AG09309 (cell line): ENCODE measurements around the gene PACS2.

Experiments
- DNase-seq: peaks from one replicate; pipeline ENCODE4 v3.0.0-alpha.2; 2010; ENCODE audit warnings: low read depth
- H3K4me3 ChIP-seq: 2 replicates; pipeline ENCODE4 v1.5.1; 2011; ENCODE audit warnings: mild to moderate bottlenecking, low read depth, low read length, moderate library complexity; ENCODE audit not compliant: control insufficient read depth
- TF ChIP-seq, protein P1 (sequence below): IDR thresholded peaks from 2 replicates; pipeline ENCODE4 v1.5.1; 2011; ENCODE audit warnings: mild to moderate bottlenecking, low read depth, low read length, inconsistent platforms; ENCODE audit not compliant: insufficient read depth, control insufficient read depth; ENCODE audit errors: missing control alignments

The PACS2 gene

DNA sequence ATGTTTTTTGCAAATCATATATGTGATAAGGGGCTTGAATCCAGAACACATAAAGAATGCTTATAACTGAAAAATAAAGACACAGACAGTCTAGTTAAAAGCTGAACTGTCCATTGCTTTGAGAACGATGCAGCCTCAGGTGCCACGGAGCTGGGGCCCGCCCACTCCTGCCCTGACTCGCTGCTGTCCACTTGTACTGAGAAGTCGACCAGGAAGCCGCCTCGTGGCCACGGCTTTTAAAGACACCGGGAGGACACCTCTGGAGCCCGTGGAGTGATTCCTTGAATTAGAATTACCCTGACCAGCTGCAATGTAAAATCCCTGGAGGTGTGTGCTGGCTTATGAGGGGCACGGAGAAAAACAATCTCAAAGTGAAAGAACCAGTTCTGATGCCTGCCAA lies 59.8 kb downstream of the PACS2 start:
- no peak for DNase-seq
- TF ChIP-seq, protein P1, sequence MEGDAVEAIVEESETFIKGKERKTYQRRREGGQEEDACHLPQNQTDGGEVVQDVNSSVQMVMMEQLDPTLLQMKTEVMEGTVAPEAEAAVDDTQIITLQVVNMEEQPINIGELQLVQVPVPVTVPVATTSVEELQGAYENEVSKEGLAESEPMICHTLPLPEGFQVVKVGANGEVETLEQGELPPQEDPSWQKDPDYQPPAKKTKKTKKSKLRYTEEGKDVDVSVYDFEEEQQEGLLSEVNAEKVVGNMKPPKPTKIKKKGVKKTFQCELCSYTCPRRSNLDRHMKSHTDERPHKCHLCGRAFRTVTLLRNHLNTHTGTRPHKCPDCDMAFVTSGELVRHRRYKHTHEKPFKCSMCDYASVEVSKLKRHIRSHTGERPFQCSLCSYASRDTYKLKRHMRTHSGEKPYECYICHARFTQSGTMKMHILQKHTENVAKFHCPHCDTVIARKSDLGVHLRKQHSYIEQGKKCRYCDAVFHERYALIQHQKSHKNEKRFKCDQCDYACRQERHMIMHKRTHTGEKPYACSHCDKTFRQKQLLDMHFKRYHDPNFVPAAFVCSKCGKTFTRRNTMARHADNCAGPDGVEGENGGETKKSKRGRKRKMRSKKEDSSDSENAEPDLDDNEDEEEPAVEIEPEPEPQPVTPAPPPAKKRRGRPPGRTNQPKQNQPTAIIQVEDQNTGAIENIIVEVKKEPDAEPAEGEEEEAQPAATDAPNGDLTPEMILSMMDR: no peak

GRCh38 chr14:105375635-105376057 lies 61.1 kb downstream of the PACS2 start:
- no peak overlapping the region for H3K4me3 ChIP-seq
- no peak for DNase-seq
- TF ChIP-seq, protein P1: no peak

More for the DNA sequence above, 59.8 kb downstream of the PACS2 start:
- no peak overlapping the region for H3K4me3 ChIP-seq

DNA sequence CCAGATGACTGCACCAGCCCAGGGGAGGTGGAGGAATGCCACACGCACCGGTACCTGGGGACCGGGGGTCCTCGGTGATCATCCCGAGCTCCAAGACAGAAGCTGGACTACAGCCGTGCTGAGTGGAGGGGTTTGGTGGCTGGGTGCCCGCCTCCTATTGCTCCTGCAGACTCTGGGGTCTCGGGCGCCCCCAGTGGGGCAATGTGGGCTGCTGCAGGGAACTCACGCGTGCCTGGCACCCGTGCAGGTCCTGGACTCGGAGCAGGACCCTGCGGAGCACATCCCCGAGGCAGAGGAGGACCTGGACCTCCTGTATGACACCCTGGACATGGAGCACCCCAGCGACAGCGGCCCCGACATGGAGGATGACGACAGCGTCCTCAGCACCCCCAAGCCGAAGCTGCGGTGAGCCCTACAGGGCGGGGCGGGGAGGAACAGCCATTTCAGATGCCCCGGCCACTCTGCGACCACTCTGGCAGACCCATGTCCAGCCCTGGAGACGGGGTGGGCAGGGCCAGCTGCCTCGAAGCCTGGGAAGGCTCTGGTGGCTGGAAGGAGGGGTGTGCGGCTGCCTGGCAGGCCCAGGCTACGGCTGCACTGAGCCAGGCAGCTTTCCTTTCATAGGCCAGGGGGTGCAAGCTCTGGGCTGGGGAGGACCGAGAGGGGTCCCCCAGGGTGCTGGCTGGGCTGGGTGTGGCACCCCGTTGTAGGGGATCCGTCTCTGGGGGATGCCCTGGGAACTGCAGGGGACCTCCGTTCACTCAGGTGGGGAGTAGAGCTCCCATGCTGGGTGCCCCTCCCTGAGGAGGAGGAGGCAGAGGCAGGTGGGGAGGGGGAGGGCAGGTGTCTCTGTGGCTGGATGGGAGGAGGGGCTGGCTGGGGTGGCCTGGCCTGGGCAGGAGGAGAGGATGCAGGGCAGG lies 62.2 kb downstream of the PACS2 start:
- TF ChIP-seq, protein P1: no peak
- no peak for DNase-seq

DNA sequence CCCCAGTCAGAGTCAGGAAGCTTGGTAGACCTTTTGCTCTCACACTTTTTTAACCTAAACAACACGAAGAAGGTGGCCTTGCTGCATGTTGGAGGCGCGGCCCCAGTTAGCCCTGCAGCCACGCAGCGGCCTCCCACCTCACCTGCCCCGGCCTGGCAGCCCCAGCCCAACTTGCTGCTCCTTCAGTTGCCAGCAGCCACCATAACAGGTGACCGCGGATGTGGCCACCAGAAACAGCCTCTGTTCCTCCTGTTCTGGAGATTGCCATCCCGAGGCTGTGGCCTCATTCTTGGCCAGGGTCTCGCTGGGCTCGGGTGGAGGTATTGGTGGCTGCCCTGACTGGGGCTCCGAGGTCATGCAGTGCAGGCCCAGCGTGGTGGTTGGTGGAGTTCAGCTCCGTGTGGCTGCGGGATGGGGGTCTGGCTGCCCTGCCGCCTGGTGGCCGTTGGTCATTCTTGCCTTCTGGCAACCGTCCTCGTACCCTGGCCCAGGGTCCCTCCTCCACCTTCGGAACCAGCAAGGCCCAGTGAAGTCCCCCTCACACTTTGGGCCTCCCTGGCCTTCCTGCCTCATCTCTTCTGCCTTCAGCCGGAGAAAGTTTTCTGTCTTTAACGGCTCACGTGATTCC lies 63.1 kb downstream of the PACS2 start:
- H3K4me3 ChIP-seq: no peak overlapping the region
- no peak for DNase-seq
- TF ChIP-seq, protein P1: no peak

More for the DNA sequence above, 62.2 kb downstream of the PACS2 start:
- no peak overlapping the region for H3K4me3 ChIP-seq

DNA sequence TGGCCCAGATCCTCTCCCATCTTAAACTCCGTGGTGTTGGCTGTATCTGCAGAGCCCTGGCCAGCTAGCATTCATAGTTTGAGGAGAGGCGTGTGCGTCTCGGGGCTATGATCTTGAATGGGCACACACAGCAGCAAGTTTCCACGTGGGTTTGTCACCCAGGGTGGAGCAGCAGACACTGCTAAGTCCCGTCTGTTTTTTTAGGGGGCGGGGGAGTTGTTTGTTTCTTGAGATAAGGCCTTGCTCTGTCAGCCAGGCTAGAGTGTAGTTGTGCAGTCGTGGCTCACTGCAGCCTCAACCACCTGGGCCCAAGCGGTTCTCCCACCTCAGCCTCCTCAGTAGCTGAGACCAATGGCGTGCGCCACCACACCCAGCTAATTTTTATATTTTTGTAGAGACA lies 63.7 kb downstream of the PACS2 start:
- TF ChIP-seq, protein P1: no peak
- no peak for DNase-seq
- H3K4me3 ChIP-seq: no peak overlapping the region

DNA sequence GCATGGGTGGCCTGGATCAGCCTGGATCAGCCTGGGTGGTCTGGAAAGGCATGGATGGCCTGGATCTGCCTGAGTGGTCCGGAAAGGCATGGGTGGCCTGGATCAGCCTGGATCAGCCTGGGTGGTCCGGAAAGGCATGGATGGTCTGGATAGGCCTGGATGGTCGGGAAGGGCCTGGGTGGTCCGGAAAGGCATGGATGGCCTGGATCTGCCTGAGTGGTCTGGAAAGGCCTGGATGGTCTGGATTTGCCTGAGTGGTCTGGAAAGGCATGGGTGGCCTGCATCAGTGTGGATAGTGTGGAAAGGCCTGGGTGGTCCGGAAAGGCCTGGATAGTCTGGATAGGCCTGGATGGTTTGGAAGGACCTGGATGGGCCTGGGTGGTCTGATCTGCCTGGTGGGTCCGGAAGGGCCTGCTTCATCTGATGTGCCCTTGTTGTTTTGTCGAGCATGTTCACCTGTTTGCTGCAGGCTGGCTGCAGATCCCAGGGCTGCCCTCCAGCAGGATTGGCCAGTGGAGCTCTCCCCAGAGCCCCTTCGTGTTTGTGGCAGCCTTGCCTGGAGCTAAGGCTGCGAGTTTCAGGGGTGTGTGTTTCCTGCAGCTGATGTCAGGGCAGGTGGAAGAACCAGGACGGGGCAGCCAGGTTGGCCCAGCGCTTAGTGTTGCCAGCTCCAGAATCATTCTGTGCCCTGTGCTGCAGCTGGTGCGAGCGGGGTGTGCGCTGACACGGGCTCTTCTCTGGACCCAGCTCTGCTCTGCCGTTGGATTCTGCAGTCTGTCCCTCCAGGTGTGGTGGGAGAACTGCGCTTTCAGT lies 64.5 kb downstream of the PACS2 start:
- TF ChIP-seq, protein P1: no peak
- H3K4me3 ChIP-seq: no peak overlapping the region
- no peak for DNase-seq
